HG02678 (cell line): ENCODE data around the gene CYP26B1.

Experiments used
- ATAC-seq: cut with Tn5 transposase; IDR thresholded peaks from one replicate; pipeline ENCODE4 v1.9.1; 2021; ENCODE audit warnings: mild to moderate bottlenecking, moderate library complexity; ENCODE audit not compliant: unreplicated experiment

CYP26B1 gene

DNA sequence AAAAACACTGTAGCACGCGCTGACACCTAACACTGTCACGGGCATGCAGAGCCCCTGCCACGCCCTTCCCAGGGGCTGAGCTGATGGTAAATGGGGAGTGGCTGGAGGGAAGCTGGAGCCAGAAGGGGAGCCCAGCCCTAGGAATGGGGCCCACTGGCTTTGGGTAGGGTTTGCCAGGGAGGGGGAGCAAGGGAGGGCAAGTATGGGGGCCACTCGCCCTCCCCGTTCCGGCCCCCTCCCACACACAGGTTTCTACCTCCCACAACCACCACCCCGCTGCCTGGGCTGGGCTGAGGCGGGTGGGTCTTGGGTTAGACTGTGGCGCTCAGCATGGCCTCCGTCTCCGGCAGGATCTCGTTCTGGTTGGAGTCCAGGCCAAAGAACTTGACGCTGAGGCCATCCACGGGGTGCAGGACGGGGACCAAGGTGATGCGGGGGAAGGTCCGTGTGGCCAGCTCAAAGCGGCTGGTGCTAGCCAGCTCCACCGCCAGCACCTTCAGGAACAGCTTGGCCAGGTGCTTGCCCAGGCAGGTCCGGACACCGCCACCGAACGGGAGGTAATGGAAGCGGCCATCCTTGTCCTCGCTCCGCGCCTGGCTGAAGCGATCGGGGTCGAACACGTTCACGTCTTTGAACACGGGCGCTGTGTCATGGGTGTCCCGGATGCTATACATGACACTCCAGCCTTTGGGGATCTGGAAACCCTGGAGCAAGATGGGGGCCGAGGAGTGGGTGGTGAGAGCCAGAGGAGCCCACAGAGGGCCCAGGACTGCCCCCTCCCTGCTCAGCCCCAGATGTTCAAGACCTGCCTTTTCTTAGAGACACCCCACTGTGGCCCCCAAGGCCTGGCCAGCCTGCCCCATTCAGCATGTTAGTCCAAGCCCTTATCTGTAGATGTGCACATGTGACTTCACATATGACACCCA is 15.5 kb downstream of the CYP26B1 start:
- no peak for ATAC-seq

- ATAC-seq = no peak
These were observed 16.2 kb downstream of the CYP26B1 start for GRCh38 chr2:72131371-72131891.

DNA sequence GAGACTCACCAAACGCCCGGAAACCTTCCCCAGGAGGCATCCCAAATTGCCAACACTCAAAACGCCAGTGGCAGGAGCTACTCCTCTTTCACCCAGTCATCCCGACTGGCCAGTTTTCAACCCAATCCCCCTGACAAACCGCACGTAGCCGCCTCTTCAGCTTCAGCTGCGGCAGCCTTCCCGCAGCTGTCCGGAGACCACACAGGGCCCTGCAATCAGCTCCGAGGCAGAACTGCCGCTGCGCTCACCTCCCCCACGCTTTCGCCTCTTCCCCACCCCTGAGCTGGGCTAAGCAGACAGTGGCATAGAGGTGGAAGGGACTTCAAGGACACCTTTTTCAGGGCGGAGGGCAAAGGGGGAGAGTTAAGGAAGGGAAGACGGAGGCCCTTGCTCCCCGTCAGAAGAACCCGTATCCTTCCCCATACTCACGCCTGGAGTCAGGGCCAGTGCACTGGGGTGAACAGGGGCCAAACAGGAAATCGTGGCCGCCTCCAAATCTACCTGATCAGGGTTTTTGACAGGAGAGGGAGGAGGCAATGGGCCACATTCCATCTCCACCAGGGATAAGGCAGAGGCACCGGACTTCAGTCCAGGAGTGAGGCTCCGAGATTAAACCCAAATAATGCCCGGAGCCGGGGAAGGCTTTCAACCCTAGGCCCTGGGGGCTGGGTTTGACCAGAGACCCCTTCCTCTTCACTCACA is 16.9 kb downstream of the CYP26B1 start:
- no peak for ATAC-seq

DNA sequence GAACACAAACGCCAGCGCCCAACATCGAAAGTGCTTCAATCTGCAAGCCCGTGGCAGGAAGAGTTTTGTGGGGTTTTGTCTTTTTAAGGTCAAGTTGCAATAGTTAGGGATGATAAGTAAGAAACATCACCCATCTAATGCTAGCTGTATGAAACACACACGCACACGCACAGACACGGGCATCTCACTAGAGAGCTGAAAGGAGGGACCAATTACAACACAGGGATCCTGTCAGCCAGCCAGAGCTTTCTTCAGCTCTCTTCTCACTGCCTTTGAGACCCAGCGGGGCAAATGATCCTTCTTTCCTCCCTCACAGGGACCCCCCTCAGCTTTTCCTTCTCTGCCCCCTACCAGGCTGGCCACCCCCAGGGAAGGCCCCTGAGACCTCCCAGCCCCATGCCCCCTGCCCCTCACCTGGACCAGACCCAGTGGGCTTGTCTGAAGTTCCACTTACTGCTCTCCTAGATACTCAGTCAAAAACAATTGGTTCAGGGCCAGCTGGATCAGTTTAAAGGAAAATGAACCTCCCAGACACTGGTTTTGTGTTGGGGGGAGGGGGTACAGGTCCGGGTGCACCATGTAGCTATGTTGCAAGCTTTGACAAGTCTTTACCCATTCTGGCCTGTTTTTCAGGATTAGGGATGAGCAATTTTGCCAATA is 17.9 kb downstream of the CYP26B1 start:
- no peak for ATAC-seq

- ATAC-seq = no peak
These were observed 18.8 kb downstream of the CYP26B1 start for GRCh38 chr2:72128843-72129227.

DNA sequence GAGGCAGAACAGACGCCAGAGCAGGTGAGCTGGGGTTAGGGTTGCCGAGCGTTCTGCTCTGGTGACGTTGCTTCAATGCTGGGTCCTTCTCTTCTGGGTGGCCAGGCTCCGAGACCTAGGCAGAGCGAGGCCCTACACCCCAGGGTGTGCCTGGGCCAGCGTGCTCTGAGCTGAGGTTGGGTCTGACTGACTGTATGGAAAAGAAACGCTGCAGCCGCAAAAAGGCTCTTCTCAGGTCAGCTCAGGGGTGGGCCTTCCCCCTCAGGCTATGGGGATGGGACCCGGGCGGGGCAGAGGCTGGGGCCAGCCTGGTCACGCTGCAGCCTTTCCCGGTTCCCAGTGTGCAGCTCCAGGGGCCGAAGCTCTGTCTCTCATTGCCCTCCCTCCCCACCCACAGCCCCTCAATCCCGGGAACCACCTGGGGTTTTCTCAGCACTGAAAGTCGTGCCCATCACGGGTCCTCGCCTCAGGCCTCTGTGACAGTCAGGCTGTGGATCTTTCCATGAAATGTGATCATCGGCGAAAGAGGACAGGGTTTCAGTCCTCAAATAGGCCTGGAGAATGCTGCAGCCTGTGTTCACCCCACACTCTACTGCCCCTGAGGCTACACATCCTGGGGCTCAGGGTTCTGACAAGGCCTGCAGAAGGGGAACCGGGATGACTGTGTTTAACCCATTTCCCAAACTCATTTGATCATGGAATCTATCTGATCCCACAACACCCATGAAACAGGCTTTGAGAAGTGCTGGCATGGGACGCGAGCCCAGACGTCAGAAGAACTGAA is 19.4 kb downstream of the CYP26B1 start:
- no peak for ATAC-seq

- ATAC-seq = no peak
These were observed 20.1 kb downstream of the CYP26B1 start for GRCh38 chr2:72127401-72128058.

DNA sequence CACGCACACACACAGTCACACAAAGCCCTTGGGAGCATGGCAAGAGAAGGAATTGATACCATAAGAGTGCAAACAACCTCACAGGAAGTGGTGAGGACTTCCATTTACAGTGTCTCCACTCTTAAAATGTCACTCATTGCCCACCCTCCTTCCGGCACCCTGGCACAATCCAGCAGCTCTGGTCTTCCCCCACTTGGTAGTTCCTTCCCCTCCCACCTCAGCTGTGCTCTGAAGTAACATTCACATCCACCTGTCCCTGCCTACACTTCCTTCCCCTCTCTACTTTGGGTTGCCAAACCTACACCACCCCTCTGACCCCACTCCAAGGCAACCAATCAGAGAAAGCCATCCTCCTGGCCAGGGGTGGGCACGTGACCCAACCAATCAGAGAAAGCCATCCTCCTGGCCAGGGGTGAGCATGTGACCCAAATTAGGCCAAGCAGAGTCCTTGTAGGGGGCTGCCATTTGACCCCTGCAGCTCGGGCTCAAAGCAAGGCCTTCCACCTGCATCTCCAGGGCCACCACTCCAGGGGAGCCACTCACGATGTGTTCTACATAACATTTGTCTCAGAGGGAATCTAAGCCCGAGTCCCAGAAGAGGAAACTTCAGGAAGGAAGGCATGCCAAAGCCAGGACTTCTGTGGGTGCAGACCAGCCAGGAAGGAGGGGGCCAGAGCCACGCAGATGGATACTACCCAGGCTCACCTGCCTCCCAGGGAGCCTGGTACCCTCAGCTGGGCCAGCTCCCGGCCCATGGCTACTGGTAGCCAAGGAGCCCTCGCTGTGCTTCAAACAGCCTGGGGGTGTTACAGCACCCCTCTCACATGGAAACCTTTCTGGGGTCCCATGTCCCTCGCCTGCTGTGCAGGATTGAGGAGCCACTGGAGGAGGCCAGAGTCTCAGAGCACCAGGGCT is 21.2 kb downstream of the CYP26B1 start:
- no peak for ATAC-seq

GRCh38 chr2:72124376-72124775 is 23.3 kb downstream of the CYP26B1 start:
- ATAC-seq = no peak

- ATAC-seq = no peak
These were observed 26.5 kb downstream of the CYP26B1 start for GRCh38 chr2:72121153-72121552.

DNA sequence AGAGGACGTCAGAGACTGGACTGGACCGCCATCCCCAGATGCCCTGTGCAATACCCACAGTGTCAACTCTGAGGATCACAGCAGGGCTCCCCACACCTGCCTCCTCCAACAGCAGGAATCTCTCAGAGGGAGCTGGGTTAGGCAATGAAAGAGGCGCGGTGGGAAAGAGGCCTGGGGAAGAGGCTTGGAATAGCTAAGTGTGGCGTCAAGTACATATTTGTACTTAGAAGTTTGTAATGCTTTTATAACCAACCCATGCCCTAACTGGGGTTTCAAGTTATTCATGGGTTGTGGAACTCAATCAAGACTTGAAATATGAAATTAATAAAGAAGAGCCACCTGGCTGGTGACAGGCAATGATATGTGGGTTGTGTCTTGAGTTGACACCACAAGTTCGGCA is 28.7 kb downstream of the CYP26B1 start:
- no peak for ATAC-seq

- no peak for ATAC-seq
These were observed 29.3 kb downstream of the CYP26B1 start for GRCh38 chr2:72118386-72118785.

GRCh38 chr2:72117718-72118117 is 29.9 kb downstream of the CYP26B1 start:
- no peak for ATAC-seq

DNA sequence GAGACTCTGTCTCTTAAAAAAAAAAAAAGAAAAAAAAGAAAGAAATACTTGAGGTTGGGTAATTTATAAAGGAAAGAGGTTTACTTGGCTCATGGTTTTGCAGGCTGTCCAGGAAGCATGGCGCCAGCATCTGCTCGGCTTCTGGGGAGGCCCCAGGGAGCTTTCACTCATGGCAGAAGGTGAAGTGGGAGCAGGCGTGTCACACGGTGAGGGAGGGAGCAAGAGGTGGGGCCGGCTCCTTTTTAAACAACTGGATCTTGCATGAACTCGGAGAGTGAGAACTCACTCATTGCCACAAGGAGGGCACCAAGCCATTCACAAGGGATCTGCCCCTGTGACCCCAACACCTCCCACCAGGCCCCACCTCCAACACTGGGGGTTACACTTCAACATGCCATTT is 30.6 kb downstream of the CYP26B1 start:
- no peak for ATAC-seq

DNA sequence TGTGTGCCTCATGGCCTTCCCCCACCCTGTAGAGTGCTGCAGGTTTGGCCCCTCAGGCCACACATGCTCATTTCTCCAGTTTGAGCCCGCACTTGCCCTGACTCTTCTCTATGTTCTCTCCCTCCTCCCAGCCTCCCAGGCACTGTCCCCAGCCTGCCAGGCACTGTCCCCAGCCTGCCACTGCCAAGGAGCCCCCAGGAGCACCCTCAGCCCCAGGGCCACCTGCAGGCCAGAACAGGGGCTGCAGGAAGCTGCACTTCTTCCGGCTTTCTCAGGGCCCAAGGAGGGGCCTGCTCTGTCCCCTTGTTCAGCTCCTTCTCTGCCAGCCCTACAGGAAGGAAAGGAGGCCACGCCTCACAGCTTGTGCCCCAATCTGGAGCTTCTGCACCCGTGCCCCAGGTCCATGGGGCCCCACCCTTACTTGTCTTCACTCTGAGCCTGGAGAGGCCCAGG is 31.6 kb downstream of the CYP26B1 start:
- ATAC-seq = no peak

- no peak for ATAC-seq
These were observed 32.3 kb downstream of the CYP26B1 start for GRCh38 chr2:72115110-72116080.

DNA sequence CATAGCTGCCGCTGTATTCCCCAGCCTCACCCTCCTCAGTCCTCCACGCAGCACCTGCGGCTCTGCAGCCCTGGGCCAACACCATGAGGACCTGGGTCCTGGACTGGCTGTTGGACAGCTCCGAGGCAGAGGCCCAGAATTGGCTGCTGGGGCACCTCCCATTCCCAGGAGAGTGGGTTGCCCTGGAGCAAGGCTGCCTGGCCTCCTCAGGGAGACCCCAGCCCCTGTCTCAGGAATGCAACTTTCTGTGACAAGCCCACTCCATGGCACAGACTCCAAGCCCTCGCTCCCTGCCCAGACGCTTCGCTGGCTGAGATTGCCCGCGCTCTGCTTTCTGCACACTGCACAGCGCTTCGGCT is 33.0 kb downstream of the CYP26B1 start:
- ATAC-seq = no peak
